NB4 (cell line): Measurements from ENCODE around the gene HAGHL.
A peak's percentile ranks its signal among the peaks of the same experiment; 100 is the strongest.

Experiments
- MYC ChIP-seq: IDR thresholded peaks from 2 replicates; pipeline ENCODE4 v1.6.1; 2011; ENCODE audit warnings: low read depth, low read length
- POLR2A ChIP-seq: IDR thresholded peaks from 2 replicates; pipeline ENCODE4 v1.6.1; 2011; ENCODE audit warnings: mild to moderate bottlenecking; ENCODE audit not compliant: insufficient read length; ENCODE audit errors: extremely low read depth
- TF ChIP-seq, protein P1 (sequence below): IDR thresholded peaks from one replicate; pipeline ENCODE4 v1.5.1; 2012; ENCODE audit warnings: low read depth, low read length

GRCh38 chr16:680967-681745 lies 45.8 kb upstream of the HAGHL start:
- TF ChIP-seq, protein P1, sequence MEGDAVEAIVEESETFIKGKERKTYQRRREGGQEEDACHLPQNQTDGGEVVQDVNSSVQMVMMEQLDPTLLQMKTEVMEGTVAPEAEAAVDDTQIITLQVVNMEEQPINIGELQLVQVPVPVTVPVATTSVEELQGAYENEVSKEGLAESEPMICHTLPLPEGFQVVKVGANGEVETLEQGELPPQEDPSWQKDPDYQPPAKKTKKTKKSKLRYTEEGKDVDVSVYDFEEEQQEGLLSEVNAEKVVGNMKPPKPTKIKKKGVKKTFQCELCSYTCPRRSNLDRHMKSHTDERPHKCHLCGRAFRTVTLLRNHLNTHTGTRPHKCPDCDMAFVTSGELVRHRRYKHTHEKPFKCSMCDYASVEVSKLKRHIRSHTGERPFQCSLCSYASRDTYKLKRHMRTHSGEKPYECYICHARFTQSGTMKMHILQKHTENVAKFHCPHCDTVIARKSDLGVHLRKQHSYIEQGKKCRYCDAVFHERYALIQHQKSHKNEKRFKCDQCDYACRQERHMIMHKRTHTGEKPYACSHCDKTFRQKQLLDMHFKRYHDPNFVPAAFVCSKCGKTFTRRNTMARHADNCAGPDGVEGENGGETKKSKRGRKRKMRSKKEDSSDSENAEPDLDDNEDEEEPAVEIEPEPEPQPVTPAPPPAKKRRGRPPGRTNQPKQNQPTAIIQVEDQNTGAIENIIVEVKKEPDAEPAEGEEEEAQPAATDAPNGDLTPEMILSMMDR, result peak; percentile 8
- TF ChIP-seq POLR2A (no peak), MYC (no peak)
